GM13976 (cell line): Measurements from ENCODE around the gene RRP9.

ENCODE experiments used
- DNase-seq: peaks from one replicate; pipeline ENCODE4 v3.0.0; 2012; ENCODE audit warnings: low spot score
- CTCF ChIP-seq: IDR thresholded peaks from 2 replicates; pipeline ENCODE4 v1.5.1; 2012; ENCODE audit warnings: borderline replicate concordance, mild to moderate bottlenecking; ENCODE audit not compliant: insufficient read depth; ENCODE audit errors: extremely low read depth, missing control alignments, control extremely low read depth
- in situ Hi-C: fragments of 300-500 bp; cut with MboI; formaldehyde crosslinking; loops from one replicate; pipeline ENCODE4 v1.12.0; 2022; ENCODE audit warnings: low sequenced_read_pairs, mixed read lengths, inconsistent platforms; ENCODE audit not compliant: unreplicated experiment

RRP9 gene

GRCh38 chr3:51984269-51984647, 42.6 kb upstream of the RRP9 start:
- DNase-seq: no peak
- in situ Hi-C loops: no loop called here

GRCh38 chr3:51983578-51984268, 42.0 kb upstream of the RRP9 start:
- in situ Hi-C loops: no loop called here
- TF ChIP-seq CTCF: no peak
- no peak for DNase-seq

More at GRCh38 chr3:51984269-51984647, 42.6 kb upstream of the RRP9 start:
- TF ChIP-seq CTCF: no peak

- in situ Hi-C loops: no loop called here
These were observed 41.3 kb upstream of the RRP9 start, which contains the start of gene ACY1 for GRCh38 chr3:51982838-51983577. ACY1 (plus strand) TSS chr3:51983535; CDS start chr3:51984065, 530 bp downstream.

GRCh38 chr3:51982352-51982837, 40.7 kb upstream of the RRP9 start:
- TF ChIP-seq CTCF: peak; percentile 46
- peak; percentile 80 for DNase-seq
- in situ Hi-C loops: no loop called here

More at GRCh38 chr3:51982838-51983577, 41.3 kb upstream of the RRP9 start, which contains the start of gene ACY1:
- no peak for TF ChIP-seq CTCF
- peak; percentile 98 for DNase-seq

- in situ Hi-C loops: no loop called here
- DNase-seq: no peak
- TF ChIP-seq CTCF: no peak
These were observed 38.5 kb upstream of the RRP9 start for GRCh38 chr3:51980253-51980652.

GRCh38 chr3:51978143-51978502, 36.4 kb upstream of the RRP9 start:
- no peak for DNase-seq
- TF ChIP-seq CTCF: no peak
- in situ Hi-C loops: no loop called here
